HG02759 (cell line): Measurements from ENCODE around the gene PPP2R5C.

Experiments used
- ATAC-seq: cut with Tn5 transposase; IDR thresholded peaks from one replicate; pipeline ENCODE4 v1.9.1; 2021; ENCODE audit warnings: mild to moderate bottlenecking, moderate library complexity; ENCODE audit not compliant: unreplicated experiment

Gene PPP2R5C

GRCh38 chr14:101937926-101938767 lies 176.6 kb downstream of the PPP2R5C start:
- ATAC-seq, result no peak

- ATAC-seq, result no peak
These were observed 178.2 kb downstream of the PPP2R5C start for GRCh38 chr14:101939646-101940170.

- ATAC-seq, result no peak
These were observed 182.9 kb downstream of the PPP2R5C start for GRCh38 chr14:101944451-101944850.

DNA sequence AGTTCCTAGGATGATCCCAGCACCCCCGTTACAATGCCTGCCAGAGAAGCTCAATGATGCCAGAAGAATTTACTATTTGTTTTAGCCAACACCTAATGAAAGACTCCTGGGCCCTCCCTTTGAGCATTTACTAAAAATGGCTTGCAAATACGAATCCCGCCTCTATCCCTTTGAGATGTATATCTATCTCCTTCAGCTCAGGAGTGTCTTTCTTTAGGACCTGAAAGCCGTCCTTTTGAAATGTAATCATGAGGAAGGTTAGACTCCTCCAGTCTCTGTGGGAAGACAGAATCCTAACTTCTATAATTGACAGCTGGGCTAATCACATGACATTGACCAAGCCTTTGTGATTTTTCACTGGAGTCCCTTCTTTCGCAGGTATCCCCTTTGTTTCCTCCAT lies 183.7 kb downstream of the PPP2R5C start:
- ATAC-seq, result no peak

DNA sequence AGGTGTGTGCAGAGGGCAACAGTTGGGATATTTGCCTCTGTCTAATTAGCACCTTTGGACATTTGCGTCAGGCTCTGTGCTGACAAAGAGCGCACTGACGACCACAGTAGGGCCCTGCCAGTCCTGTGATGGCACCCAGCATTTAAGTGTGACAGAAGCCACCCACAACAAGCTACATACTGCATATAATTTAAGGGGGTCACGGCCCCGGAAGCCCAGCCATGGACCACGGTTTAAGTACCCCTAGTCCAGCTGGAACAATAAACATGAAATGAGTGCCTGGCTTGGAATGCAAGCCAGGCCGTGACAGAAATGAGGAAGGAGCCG lies 186.0 kb downstream of the PPP2R5C start:
- ATAC-seq, result peak; percentile 2

DNA sequence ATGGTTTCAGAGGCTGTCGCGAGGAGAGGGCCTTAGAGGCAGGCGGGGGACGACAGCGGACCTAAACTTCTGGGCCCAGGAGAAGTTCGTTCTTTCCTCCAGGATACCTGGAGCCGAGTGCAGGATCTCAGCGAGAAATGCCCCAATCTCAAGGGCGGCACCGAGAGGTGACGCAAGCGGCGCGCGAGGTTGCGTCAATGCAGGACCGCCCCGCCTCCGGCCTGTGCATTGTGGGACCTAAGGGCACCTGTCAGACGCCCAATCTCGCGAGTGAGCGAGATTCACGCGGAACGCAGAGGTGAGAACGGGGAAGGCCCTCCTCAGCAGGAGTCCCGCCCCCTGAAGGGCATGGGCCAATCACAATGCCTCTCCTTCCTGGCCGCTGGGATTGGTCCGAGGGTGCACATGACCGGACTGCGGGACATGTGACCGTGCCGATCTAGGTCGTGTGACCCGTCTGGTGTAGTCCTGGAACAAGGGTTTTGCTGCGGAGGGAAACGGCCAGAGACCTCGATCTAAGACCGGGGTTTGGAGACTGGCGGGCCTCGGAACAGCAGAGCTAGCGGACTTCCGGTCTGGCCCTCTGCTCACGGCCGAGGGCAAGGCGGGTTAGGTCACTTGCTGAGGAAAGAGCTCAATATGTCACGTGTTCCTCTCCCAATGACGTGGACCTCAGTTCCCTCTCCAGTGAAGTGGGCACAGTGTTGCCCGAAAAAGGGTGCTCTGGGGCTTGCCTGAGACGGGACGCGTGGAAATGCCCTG lies 186.6 kb downstream of the PPP2R5C start:
- ATAC-seq, result peak; percentile 98

DNA sequence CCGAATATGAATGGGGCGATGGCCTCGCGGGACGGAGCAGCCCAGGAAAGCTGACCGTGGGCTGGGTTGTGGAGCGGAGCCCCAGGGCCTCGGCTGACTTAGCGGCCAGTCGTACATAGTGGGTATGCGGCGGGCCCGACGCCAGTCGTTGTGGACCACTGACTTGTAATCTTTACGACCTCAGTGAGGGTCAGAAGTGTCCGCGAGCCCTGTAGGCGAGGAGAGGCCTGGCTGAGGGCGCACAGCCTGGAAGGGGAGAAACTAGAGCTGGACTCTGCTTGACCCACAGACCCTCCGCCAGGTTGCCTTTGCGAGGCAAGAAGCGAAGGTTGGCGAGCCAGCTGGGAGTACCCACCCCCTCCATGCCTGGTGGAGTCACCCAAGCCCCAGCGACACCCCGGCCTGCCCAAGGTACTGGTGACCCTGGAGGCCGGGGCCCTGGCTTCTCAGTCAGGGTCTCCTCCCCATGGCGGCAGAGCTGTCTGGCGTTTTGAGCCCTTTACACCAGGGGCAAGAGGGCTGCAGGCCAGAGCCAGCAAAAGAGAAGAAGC lies 187.2 kb downstream of the PPP2R5C start:
- no peak for ATAC-seq

DNA sequence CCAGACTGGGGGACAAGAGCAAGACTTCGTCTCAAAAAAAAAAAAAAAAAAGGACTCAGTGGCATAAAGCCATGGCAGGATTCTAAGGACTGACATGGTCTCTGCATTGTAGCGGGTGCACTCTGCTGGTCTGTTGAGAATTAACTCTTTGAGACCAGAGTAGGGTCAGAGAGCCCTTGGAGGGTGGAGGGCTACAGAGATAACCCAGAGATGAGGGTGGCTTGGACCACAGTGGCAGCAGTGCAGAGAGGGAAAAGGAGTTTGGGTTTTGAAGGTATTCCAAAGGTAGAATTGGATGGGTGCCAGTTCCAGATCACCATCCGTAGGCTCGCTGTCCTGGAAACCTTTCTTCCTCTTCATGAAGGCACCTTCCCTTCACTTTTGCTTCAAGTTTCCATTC lies 188.6 kb downstream of the PPP2R5C start:
- no peak for ATAC-seq

DNA sequence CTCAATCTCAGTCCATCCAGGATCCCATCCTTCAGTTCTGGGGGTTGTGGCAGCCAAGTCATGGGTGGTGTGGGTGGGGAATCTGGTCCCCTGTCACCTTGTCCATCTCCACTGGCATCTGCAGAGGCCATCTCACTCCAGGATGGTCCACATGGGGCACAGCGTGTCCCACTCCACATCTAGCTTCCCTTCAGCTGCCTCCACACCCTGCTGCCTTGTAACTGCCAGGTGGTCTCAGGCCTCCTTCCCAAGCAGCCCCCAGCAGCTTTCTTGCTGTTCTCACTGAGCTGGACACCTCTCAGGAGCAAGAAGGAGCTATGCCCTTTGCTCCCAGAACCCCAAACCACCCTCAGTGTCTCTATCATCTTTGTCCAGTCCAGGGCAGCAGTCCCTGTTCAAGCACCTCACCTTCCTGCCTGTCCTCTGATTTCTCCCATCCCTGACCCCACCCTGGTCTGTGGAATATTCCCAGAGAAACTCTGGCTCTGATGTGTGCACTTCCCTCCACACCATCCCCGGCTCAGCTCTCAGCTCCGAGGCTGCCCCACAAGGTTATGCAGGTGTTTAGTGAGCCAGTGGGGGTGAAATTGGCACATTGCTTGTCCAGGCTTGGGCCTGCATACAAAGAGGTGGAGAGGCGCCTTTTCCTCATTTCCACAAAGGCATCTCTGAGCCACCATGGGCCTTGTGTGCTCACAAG lies 189.2 kb downstream of the PPP2R5C start:
- no peak for ATAC-seq

DNA sequence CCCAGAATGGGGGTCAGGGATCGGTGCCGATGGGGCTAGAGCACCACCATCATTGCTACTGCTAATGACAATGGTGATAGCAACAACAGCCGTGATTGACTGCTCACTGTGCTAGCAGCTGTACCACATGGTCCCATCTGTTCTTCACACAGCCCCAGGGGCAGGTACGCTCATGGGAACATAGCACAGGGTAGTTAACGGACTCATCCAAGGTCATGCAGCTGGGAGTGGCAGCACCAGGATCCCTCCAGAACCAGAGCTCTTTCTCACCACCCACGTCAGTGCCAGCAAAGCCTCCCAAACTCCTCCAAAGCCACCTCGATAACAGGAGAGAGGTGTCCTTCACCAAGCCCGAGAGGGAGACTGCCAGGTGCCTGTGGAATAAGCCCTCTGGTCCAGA lies 191.6 kb downstream of the PPP2R5C start:
- ATAC-seq, result no peak

- ATAC-seq, result no peak
These were observed 193.0 kb downstream of the PPP2R5C start for GRCh38 chr14:101954501-101954900.

DNA sequence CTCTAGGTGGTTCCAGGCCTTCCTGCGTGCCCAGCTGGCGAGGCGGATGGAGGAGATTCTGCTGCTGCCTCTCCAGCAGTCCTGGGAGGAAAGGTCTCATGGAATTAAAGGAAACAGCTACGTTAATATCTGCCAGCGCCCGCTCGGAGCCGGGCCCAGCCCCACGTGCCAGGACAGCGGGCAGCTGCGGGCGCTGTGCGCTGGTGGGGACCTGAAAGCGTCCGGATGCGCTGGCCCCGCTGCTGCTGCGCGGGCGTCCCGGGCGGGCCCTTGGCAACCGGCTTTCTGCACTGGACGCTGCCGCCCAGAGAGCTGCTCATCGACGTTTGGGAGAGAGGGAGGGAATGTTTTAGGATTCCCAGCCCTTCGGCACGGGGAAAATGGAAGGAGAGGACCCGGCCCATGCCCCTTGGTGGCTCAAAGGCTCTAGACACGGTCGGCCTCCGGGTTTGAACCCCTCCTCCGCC lies 194.2 kb downstream of the PPP2R5C start:
- no peak for ATAC-seq

DNA sequence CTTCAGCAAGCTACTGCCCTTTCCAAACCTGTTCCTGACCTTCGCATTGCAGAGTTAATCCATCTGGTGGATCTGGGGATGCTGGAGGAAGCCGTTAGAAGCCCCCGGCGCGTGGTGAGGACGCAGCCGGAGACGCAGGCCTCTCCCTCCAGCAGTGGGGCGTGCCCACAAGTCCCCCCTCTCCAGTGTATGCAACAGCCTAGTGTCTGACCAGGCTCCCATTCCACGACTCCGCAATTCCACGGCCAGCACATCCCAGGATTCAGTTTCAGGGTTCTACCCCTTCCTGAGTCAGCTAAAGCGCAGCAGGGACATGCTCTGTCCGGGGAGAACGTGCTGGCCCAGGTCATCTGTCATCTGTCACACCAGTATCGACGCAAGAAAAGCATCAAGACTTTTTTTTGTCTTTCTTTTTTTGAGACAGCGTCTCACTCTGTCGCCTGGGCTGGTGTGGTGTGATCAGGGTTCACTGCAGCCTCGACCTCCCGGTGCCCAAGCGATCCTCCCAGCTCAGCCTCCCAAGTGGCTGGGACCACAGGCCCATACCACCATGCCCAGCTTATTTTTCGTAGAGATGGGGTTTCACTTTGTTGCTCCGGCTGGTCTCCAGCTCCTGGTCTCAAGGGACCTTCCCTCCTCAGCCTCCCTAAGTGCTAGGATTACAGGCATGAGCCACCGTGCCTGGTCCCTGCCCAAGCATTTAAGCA lies 194.8 kb downstream of the PPP2R5C start:
- no peak for ATAC-seq

DNA sequence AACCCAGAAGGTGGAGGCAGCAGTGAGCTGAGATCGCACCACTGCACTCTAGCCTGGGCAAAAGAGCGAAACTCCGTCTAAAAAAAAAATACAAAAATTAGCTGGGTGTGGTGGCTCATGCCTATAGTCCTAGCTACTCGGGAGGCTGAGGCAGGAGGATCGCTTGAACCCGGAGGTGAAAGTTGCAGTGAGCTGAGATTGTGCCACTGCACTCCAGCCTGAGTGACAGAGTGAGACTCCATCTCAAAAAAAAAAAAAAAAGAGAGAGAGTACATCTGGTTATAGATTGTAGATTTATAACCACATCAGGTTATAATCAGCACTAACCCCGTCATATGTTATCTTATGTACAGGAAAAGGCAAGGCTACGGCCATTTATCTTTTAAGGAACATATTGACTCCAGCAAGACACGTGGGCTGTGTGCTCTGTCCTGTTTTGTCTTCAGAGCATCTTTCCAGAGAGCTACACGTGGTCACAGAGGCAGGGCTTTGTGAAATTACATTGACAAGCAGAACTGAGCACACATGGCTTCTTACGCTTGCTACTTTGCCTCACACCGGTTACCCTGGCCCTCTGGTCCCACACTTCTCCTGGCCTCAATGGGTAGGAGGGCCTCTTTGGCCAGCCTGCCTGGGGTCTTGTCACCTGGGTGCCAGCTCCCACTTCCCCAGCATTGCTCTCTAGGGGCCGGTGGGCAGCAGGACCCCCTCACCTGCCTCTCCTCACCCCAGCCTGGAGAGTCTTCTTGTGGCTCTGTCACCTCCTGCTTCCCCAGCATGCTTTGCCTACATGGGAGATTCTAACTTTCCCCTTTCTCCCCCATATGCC lies 196.1 kb downstream of the PPP2R5C start:
- ATAC-seq, result no peak

GRCh38 chr14:101958418-101959180 lies 197.1 kb downstream of the PPP2R5C start:
- ATAC-seq, result no peak

- no peak for ATAC-seq
These were observed 197.8 kb downstream of the PPP2R5C start for GRCh38 chr14:101959277-101959676.

GRCh38 chr14:101960225-101960624 lies 198.7 kb downstream of the PPP2R5C start:
- no peak for ATAC-seq

GRCh38 chr14:101961011-101961721 lies 199.7 kb downstream of the PPP2R5C start:
- no peak for ATAC-seq
